H9 (cell line): Measurements from ENCODE around the gene OMA1. TPM values are rescaled to one million over a fixed set of nuclear protein-coding genes. Genes with fewer than 3 reads are reported as not detected.

Experiments used
- DNase-seq: peaks from one replicate; pipeline ENCODE4 v3.0.0-alpha.2; 2017
- H2AFZ ChIP-seq: one replicate; pipeline ENCODE4 v1.6.1; 2013; ENCODE audit warnings: mild to moderate bottlenecking, low read length, control low read depth, moderate library complexity
- H2AK5ac ChIP-seq: 2 replicates; pipeline ENCODE4 v1.6.1; 2013; ENCODE audit warnings: low read length, control low read depth, mixed read lengths; ENCODE audit not compliant: insufficient read length
- H2BK120ac ChIP-seq: one replicate; pipeline ENCODE4 v1.6.1; 2013; ENCODE audit warnings: low read depth, mild to moderate bottlenecking, low read length, control low read depth, inconsistent platforms; ENCODE audit not compliant: poor library complexity, severe bottlenecking
- H2BK12ac ChIP-seq: 2 replicates; pipeline ENCODE4 v1.6.1; 2013; ENCODE audit warnings: low read length, control low read depth, mixed read lengths, low read depth; ENCODE audit not compliant: insufficient read length
- H2BK15ac ChIP-seq: 2 replicates; pipeline ENCODE4 v1.6.1; 2013; ENCODE audit warnings: low read depth, low read length, control low read depth
- H2BK20ac ChIP-seq: one replicate; pipeline ENCODE4 v1.6.1; 2013; ENCODE audit warnings: low read depth, mild to moderate bottlenecking, low read length, control low read depth, inconsistent platforms; ENCODE audit not compliant: poor library complexity, severe bottlenecking
- H2BK5ac ChIP-seq: 2 replicates; pipeline ENCODE4 v1.6.1; 2013; ENCODE audit warnings: low read length, control low read depth, mixed read lengths; ENCODE audit not compliant: insufficient read length
- H3K14ac ChIP-seq: 2 replicates; pipeline ENCODE4 v1.6.1; 2013; ENCODE audit warnings: low read length, control low read depth; ENCODE audit not compliant: insufficient read depth
- H3K18ac ChIP-seq: 2 replicates; pipeline ENCODE4 v1.6.1; 2013; ENCODE audit warnings: low read depth, mild to moderate bottlenecking, mixed read lengths, low read length, control low read depth; ENCODE audit not compliant: insufficient read length
- H3K23ac ChIP-seq: 2 replicates; pipeline ENCODE4 v1.6.1; 2013; ENCODE audit warnings: low read length, control low read depth, mixed read lengths, low read depth; ENCODE audit not compliant: insufficient read length
- H3K23me2 ChIP-seq: 2 replicates; pipeline ENCODE4 v1.6.1; 2013; ENCODE audit warnings: low read depth, mild to moderate bottlenecking, mixed read lengths, low read length, control low read depth; ENCODE audit not compliant: insufficient read length, poor library complexity, severe bottlenecking
- H3K27ac ChIP-seq: 2 replicates; pipeline ENCODE4 v1.5.1; 2013; ENCODE audit warnings: low read length, control low read depth, mixed read lengths, low read depth; ENCODE audit not compliant: insufficient read length
- H3K27me3 ChIP-seq: 2 replicates; pipeline ENCODE4 v1.6.1; 2013; ENCODE audit warnings: low read length, control low read depth, inconsistent platforms; ENCODE audit not compliant: insufficient read depth
- H3K4ac ChIP-seq: 2 replicates; pipeline ENCODE4 v1.6.1; 2013; ENCODE audit warnings: low read depth, mild to moderate bottlenecking, control low read depth, inconsistent platforms, low read length, moderate library complexity
- H3K4me1 ChIP-seq: 2 replicates; pipeline ENCODE4 v1.6.1; 2013; ENCODE audit warnings: low read length, control low read depth, inconsistent platforms; ENCODE audit not compliant: insufficient read depth
- H3K4me2 ChIP-seq: 2 replicates; pipeline ENCODE4 v1.6.1; 2013; ENCODE audit warnings: low read length, control low read depth, mixed read lengths; ENCODE audit not compliant: insufficient read length, insufficient read depth
- H3K56ac ChIP-seq: 2 replicates; pipeline ENCODE4 v1.6.1; 2013; ENCODE audit warnings: low read depth, mild to moderate bottlenecking, mixed read lengths, low read length, control low read depth; ENCODE audit not compliant: insufficient read length
- H3K79me1 ChIP-seq: 2 replicates; pipeline ENCODE4 v1.6.1; 2013; ENCODE audit warnings: low read depth, mild to moderate bottlenecking, moderate library complexity, low read length, control low read depth, inconsistent platforms; ENCODE audit not compliant: insufficient read depth, poor library complexity, severe bottlenecking
- H3K79me2 ChIP-seq: 2 replicates; pipeline ENCODE4 v1.6.1; 2013; ENCODE audit warnings: low read length, control low read depth, inconsistent platforms; ENCODE audit not compliant: insufficient read depth
- H3K9ac ChIP-seq: 2 replicates; pipeline ENCODE4 v1.6.1; 2013; ENCODE audit warnings: low read length, control low read depth, mixed read lengths; ENCODE audit not compliant: insufficient read length; ENCODE audit errors: extremely low read depth
- H3K9me3 ChIP-seq: one replicate; pipeline ENCODE4 v1.6.1; 2013; ENCODE audit warnings: low read depth, low read length, inconsistent platforms; ENCODE audit not compliant: control insufficient read depth
- H3T11ph ChIP-seq: one replicate; pipeline ENCODE4 v1.6.1; 2013; ENCODE audit warnings: mild to moderate bottlenecking, low read length, control low read depth, inconsistent platforms
- H4K20me1 ChIP-seq: one replicate; pipeline ENCODE4 v1.6.1; 2013; ENCODE audit not compliant: control insufficient read depth, insufficient read length, insufficient read depth
- H4K5ac ChIP-seq: 2 replicates; pipeline ENCODE4 v1.6.1; 2013; ENCODE audit warnings: low read depth, mild to moderate bottlenecking, mixed read lengths, low read length, control low read depth; ENCODE audit not compliant: insufficient read length
- H4K8ac ChIP-seq: replicated peaks from 2 replicates; pipeline ENCODE4 v1.6.1; 2013; ENCODE audit warnings: low read length, control low read depth, mixed read lengths, low read depth; ENCODE audit not compliant: insufficient read length
- H4K91ac ChIP-seq: 2 replicates; pipeline ENCODE4 v1.6.1; 2013; ENCODE audit warnings: low read depth, mild to moderate bottlenecking, moderate library complexity, mixed read lengths, low read length, control low read depth; ENCODE audit not compliant: insufficient read length
- H3K27ac Mint-ChIP-seq, 3 experiments: 2 replicates in 2 of 3; 3 replicates in 1 of 3; pipeline ENCODE4 v1.8.0; 2020 to 2021; ENCODE audit warnings: mixed read lengths in 3 of 3, mild to moderate bottlenecking in 1 of 3, moderate library complexity in 1 of 3
- H3K27me3 Mint-ChIP-seq: 2 replicates; pipeline ENCODE4 v1.8.0; 2021; ENCODE audit warnings: low read depth, mild to moderate bottlenecking, moderate library complexity, mixed read lengths
- H3K36me3 Mint-ChIP-seq, 3 experiments: 2 replicates in 2 of 3; 3 replicates in 1 of 3; pipeline ENCODE4 v1.8.0; 2020 to 2021; ENCODE audit warnings: low read depth in 3 of 3, mixed read lengths in 3 of 3; ENCODE audit not compliant: insufficient read depth in 1 of 3
- H3K4me1 Mint-ChIP-seq, 2 experiments: 2 replicates each; pipeline ENCODE4 v1.8.0; 2020; ENCODE audit warnings: mixed read lengths in 2 of 2
- H3K4me3 Mint-ChIP-seq, 2 experiments: 2 replicates in 1 of 2; 3 replicates in 1 of 2; pipeline ENCODE4 v1.8.0; 2020 to 2021; ENCODE audit warnings: mild to moderate bottlenecking in 2 of 2, mixed read lengths in 2 of 2, moderate library complexity in 1 of 2
- H3K9me3 Mint-ChIP-seq, 2 experiments: 2 replicates in 1 of 2; 3 replicates in 1 of 2; pipeline ENCODE4 v1.8.0; 2020; ENCODE audit warnings: mild to moderate bottlenecking in 2 of 2, mixed read lengths in 2 of 2, moderate library complexity in 1 of 2
- WGBS: extraction: QIAGEN DNeasy Blood & Tissue Kit; methylation state at CpG from one replicate; pipeline ENCODE4 v1.1.7; 2013; ENCODE audit warnings: missing lambda C conversion rate, low lambda C conversion rate, mixed read lengths; ENCODE audit not compliant: insufficient read length; ENCODE audit errors: extremely low coverage; 5-methylcytosine and 5-hydroxymethylcytosine counted together
- total RNA-seq: library from RNA; stranded (reverse); gene quantifications from 2 replicates; pipeline ENCODE4 v1.2.1, GENCODE V29; 2021
- TF ChIP-seq, protein P1 (sequence below): fragments of 200-600 bp; sonication (generic); conservative IDR thresholded peaks from 3 replicates; pipeline ENCODE4 v1.8.0; 2021; ENCODE audit warnings: antibody characterized with exemption, mild to moderate bottlenecking

Gene OMA1
- total RNA-seq, 1 experiment from 2014 or later: 12.9 TPM

DNA sequence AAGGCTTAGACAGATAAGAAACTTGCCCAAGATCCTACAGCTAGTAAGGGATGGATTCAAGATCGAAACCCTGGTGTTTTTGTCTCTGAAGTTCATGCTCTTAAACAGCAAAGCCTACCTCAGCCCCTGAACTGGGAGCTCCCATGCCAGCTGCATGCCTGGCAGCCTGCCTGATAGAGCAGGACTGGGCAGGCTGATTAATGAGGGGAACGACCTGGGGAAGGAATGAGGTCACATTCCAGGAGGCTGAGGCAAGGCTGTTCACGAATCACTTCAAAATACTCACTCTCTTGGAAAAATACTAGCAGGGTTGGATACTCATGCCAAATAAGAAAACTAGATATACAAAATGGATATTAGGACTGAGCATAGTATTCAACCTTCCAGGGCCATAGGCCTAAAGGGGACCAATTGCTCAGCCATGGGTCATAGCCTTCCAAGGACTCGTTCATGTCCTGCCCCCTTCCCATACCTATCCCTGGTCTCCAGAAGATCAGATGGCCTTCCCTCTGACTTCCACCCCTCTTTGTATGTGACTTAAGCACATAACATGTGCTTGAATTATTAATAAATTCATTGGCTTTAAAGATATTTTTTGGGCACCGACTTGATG, 46.1 kb upstream of the OMA1 start:
- no peak overlapping the region for H2BK15ac ChIP-seq
- H3K27ac Mint-ChIP-seq: no peak overlapping the region
- no peaks in the 10 kb centered on the region for H3K4me1 ChIP-seq
- TF ChIP-seq, protein P1, sequence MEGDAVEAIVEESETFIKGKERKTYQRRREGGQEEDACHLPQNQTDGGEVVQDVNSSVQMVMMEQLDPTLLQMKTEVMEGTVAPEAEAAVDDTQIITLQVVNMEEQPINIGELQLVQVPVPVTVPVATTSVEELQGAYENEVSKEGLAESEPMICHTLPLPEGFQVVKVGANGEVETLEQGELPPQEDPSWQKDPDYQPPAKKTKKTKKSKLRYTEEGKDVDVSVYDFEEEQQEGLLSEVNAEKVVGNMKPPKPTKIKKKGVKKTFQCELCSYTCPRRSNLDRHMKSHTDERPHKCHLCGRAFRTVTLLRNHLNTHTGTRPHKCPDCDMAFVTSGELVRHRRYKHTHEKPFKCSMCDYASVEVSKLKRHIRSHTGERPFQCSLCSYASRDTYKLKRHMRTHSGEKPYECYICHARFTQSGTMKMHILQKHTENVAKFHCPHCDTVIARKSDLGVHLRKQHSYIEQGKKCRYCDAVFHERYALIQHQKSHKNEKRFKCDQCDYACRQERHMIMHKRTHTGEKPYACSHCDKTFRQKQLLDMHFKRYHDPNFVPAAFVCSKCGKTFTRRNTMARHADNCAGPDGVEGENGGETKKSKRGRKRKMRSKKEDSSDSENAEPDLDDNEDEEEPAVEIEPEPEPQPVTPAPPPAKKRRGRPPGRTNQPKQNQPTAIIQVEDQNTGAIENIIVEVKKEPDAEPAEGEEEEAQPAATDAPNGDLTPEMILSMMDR: no peak
- H4K8ac ChIP-seq: no peak overlapping the region
- H3T11ph ChIP-seq: no peak overlapping the region
- no peaks in the 10 kb centered on the region for H4K20me1 ChIP-seq
- H4K91ac ChIP-seq: no peak overlapping the region
- no peak overlapping the region for H3K56ac ChIP-seq
- no peak overlapping the region for H2BK20ac ChIP-seq
- no peak overlapping the region for H2AFZ ChIP-seq
- H2BK5ac ChIP-seq: no peak overlapping the region
- H3K4me3 Mint-ChIP-seq: no peak overlapping the region
- no peak overlapping the region for H3K4ac ChIP-seq
- no peaks in the 10 kb centered on the region for H3K23me2 ChIP-seq
- no peak overlapping the region for H2BK12ac ChIP-seq
- no CpG with 5 or more reads among the region's 5 CpGs for WGBS
- no peak overlapping the region for H3K4me2 ChIP-seq
- H3K9me3 Mint-ChIP-seq: no peaks in the 10 kb centered on the region
- H3K23ac ChIP-seq: no peak overlapping the region
- peaks cover 3% of the 10 kb centered on the region for H3K27me3 Mint-ChIP-seq
- H3K9me3 ChIP-seq: no peaks in the 10 kb centered on the region
- H2AK5ac ChIP-seq: no peak overlapping the region
- H3K14ac ChIP-seq: no peak overlapping the region
- no peak overlapping the region for H3K18ac ChIP-seq
- H3K9ac ChIP-seq: no peak overlapping the region
- no peaks in the 10 kb centered on the region for H3K27me3 ChIP-seq
- H3K79me2 ChIP-seq: no peaks in the 10 kb centered on the region
- H4K5ac ChIP-seq: no peak overlapping the region
- H3K27ac ChIP-seq: no peak overlapping the region
- peaks cover 1 to 6% of the 10 kb centered on the region in 2 experiments; a peak in 1 of 4 replicates for H3K4me1 Mint-ChIP-seq
- H3K79me1 ChIP-seq: no peaks in the 10 kb centered on the region
- no peak for DNase-seq
- no peak overlapping the region for H2BK120ac ChIP-seq
- H3K36me3 Mint-ChIP-seq: no peaks in the 10 kb centered on the region
